GM12878 (cell line): ENCODE data around the gene METTL8.

Source experiments
- CTCF ChIP-seq, 3 experiments: IDR thresholded peaks in 2 of 3; conservative IDR thresholded peaks in 1 of 3; 2 replicates each; pipeline ENCODE4 v1.5.1; 2011; ENCODE audit warnings: low read depth in 3 of 3, low read length in 3 of 3, mild to moderate bottlenecking in 3 of 3, control low read depth in 2 of 3, moderate library complexity in 2 of 3, inconsistent platforms in 1 of 3, mixed read lengths in 1 of 3; ENCODE audit not compliant: control insufficient read depth in 2 of 3, insufficient read depth in 1 of 3; ENCODE audit errors: extremely low read depth in 1 of 3
- MYC ChIP-seq: IDR thresholded peaks from 2 replicates; pipeline ENCODE4 v1.6.1; 2011; ENCODE audit warnings: mild to moderate bottlenecking, low read length, moderate library complexity, inconsistent platforms; ENCODE audit not compliant: insufficient read depth, insufficient replicate concordance, insufficient read length, severe bottlenecking
- POLR2AphosphoS2 ChIP-seq: IDR thresholded peaks from 2 replicates; pipeline ENCODE4 v1.6.1; 2011; ENCODE audit warnings: low read depth, mild to moderate bottlenecking, low read length, improper control_type of control experiment, moderate library complexity
- RELA ChIP-seq: fragments of 450-650 bp; IDR thresholded peaks from 2 replicates; pipeline ENCODE4 v1.8.0; 2014; ENCODE audit warnings: borderline replicate concordance; ENCODE audit not compliant: partially characterized antibody
- REST ChIP-seq: IDR thresholded peaks from 2 replicates; pipeline ENCODE4 v1.6.1; 2012; ENCODE audit warnings: mild to moderate bottlenecking, low read depth, low read length
- SIN3A ChIP-seq: IDR thresholded peaks from 2 replicates; pipeline ENCODE4 v1.6.1; 2012; ENCODE audit warnings: low read depth, low read length, improper control_type of control experiment
- SMC3 ChIP-seq: IDR thresholded peaks from 2 replicates; pipeline ENCODE4 v1.6.1; 2011; ENCODE audit warnings: low read length, improper control_type of control experiment, borderline replicate concordance
- SPI1 ChIP-seq: IDR thresholded peaks from 2 replicates; pipeline ENCODE4 v1.6.1; 2011; ENCODE audit warnings: low read depth, mild to moderate bottlenecking, low read length, moderate library complexity, borderline replicate concordance; ENCODE audit not compliant: insufficient read depth
- TCF12 ChIP-seq: IDR thresholded peaks from 2 replicates; pipeline ENCODE4 v1.6.1; 2011; ENCODE audit warnings: low read depth, mild to moderate bottlenecking, low read length
- ZNF207 ChIP-seq: fragments of 450-650 bp; IDR thresholded peaks from 2 replicates; pipeline ENCODE4 v1.6.1; 2014; ENCODE audit warnings: antibody characterized with exemption, mild to moderate bottlenecking, borderline replicate concordance

GRCh38 chr2:171348056-171348455 is 85.7 kb downstream of the METTL8 start:
- TF ChIP-seq CTCF (IDR thresholded peaks at IDR 0.05 in 2 of 3, conservative IDR thresholded peaks at IDR 0.05 in 1 of 3; ENCODE audit: control insufficient read depth in 2 of 3, extremely low read depth in 1 of 3, insufficient read depth in 1 of 3, low read depth in 3 of 3, low read length in 3 of 3) (no peak), POLR2AphosphoS2 (no peak), RELA (no peak), SMC3 (no peak), SIN3A (no peak), REST (no peak), SPI1 (no peak), MYC (no peak), ZNF207 (no peak), TCF12 (no peak)
